WERI-Rb-1 (cell line): ENCODE results near the gene UTF1.

Experiments
- DNase-seq: peaks from one replicate; pipeline ENCODE4 v3.0.0-alpha.2; 2020
- H3K27ac ChIP-seq: fragments of 250-450 bp; sonication (Bioruptor Pico); 2 replicates; pipeline ENCODE4 v1.5.1; 2020; ENCODE audit warnings: mild to moderate bottlenecking, moderate library complexity
- H3K27me3 ChIP-seq: fragments of 250-450 bp; sonication (Bioruptor Pico); 2 replicates; pipeline ENCODE4 v1.5.1; 2021; ENCODE audit warnings: mild to moderate bottlenecking, low read depth, moderate library complexity; ENCODE audit not compliant: insufficient read depth, severe bottlenecking
- H3K36me3 ChIP-seq: fragments of 250-450 bp; sonication (Bioruptor Pico); 2 replicates; pipeline ENCODE4 v1.5.1; 2020; ENCODE audit warnings: mild to moderate bottlenecking, moderate library complexity
- H3K4me3 ChIP-seq: 2 replicates; pipeline ENCODE4 v1.5.1; 2011; ENCODE audit warnings: low read depth, mild to moderate bottlenecking, control low read depth, low read length
- H3K9me3 ChIP-seq: fragments of 250-450 bp; sonication (Bioruptor Pico); 2 replicates; pipeline ENCODE4 v1.5.1; 2021; ENCODE audit warnings: mild to moderate bottlenecking, moderate library complexity; ENCODE audit not compliant: severe bottlenecking
- TF ChIP-seq, protein P1 (sequence below): IDR thresholded peaks from 2 replicates; pipeline ENCODE4 v1.5.1; 2011; ENCODE audit warnings: low read depth, mild to moderate bottlenecking, control low read depth, inconsistent platforms, low read length

Gene UTF1

DNA sequence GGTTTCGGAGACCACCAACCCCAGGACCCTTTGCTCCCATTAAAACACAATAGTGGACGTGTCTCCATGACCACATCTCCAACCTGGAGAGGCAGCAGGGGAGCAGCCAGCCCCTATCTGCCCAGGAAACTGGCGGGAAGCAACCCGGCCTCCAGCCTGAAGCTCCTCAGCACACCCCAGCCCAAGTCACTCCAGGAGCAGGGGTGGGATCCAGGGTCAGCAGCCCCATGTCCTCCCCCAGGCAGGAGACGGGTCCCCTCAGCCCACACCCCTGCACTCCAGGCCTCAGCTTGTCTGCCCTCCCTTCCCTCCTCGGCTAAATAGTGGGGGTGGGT is 46.0 kb downstream of the UTF1 start:
- H3K9me3 ChIP-seq = no peaks in the 10 kb centered on the region
- H3K36me3 ChIP-seq = peaks cover 4% of the 10 kb centered on the region; the same call in 1 of the 2 replicates
- peak overlapping the region; percentile 40; the same call in 1 of the 2 replicates for H3K4me3 ChIP-seq
- TF ChIP-seq, protein P1, sequence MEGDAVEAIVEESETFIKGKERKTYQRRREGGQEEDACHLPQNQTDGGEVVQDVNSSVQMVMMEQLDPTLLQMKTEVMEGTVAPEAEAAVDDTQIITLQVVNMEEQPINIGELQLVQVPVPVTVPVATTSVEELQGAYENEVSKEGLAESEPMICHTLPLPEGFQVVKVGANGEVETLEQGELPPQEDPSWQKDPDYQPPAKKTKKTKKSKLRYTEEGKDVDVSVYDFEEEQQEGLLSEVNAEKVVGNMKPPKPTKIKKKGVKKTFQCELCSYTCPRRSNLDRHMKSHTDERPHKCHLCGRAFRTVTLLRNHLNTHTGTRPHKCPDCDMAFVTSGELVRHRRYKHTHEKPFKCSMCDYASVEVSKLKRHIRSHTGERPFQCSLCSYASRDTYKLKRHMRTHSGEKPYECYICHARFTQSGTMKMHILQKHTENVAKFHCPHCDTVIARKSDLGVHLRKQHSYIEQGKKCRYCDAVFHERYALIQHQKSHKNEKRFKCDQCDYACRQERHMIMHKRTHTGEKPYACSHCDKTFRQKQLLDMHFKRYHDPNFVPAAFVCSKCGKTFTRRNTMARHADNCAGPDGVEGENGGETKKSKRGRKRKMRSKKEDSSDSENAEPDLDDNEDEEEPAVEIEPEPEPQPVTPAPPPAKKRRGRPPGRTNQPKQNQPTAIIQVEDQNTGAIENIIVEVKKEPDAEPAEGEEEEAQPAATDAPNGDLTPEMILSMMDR = no peak
- no peak for DNase-seq
- H3K27me3 ChIP-seq = peaks cover 10% of the 10 kb centered on the region
- no peak overlapping the region for H3K27ac ChIP-seq

DNA sequence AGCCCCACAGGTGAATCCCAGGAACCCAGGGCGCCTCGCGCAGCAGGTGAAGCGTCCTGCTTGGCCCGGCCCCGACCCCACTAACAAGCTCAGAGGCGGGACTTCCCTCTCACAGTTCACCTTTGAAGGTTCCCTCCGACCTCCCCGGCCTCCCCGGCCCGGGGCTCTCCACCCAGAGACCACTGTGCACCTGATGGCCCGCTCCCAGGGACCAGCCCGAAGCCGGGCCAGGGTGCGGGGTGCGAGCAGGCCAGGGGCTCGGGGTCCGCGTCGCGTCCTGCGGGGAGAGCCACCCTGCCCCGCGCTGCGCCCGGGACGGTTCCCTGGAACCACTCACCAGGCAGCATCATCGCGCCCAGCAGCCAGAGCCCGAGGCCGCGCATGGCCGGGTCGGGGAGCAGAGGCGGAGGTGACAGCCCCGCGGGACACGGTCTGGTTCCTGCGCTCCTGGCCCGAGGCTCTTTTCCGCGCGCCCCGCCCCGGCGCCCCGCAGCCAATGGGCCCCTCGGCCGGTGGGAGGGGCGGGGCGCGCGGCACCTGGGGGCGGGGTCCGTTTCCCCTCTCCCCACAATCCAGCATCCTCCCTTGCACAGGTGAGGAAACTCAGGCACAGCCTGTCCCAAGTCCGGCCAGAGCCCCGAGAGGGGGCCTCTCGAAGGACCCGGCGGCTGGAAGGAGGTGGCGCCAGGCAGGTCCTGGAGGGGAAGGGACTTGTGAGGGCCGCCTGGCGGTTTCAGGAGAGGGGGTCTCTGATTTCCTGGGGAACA is 46.6 kb downstream of the UTF1 start, which contains the start of gene ADAM8:
ADAM8 (minus strand) TSS at position 434 of the 767 bp plus-strand sequence; CDS start at position 383, 51 bp downstream.
- peak within 1 kb of the TSS; percentile 40 for H3K4me3 ChIP-seq
- no peak within 1 kb of the TSS for H3K27ac ChIP-seq
- peaks cover 10% of the 10 kb centered on the region for H3K27me3 ChIP-seq
- H3K9me3 ChIP-seq = no peaks in the 10 kb centered on the region
- peak; percentile 73 for DNase-seq
- peaks cover 8% of the 10 kb centered on the region; the same call in 1 of the 2 replicates for H3K36me3 ChIP-seq
- TF ChIP-seq, protein P1 = no peak

DNA sequence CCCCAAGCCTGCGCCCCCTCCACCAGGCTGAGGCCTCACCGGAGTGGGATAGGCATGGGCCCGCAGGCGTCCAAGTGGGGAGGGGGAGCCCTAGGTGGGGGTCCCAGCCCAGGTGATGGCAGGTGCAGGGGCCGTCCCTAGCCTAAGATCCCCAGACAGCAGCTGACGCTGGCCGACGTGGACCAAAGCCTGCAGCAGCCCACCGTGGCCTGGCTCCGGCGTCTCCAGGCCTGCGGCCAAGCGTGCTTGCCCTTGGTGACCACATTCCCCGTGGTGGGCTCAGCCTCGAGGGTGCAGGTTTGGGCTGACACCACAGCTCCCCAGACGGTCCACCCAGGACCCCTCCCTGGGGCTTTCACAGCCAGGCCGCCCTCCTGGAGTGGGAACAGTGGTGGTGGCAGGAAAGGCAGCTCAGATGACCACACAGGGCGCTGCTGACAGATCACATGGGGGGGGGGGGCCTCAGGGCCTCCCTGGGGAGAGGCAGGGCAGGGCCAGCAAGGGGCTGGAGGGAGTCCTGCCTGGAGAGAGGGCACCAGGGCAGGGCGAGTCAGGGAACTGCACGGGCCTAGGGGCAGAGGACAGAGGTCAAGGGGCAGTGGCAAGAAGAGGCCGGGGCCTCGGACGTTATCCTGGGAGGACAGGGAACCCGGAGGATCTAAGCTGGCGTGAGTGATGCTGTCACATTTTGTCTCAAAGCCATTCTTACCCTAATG is 47.4 kb downstream of the UTF1 start:
- peaks cover 9% of the 10 kb centered on the region for H3K36me3 ChIP-seq
- peaks cover 10% of the 10 kb centered on the region for H3K27me3 ChIP-seq
- DNase-seq = no peak
- no peaks in the 10 kb centered on the region for H3K9me3 ChIP-seq
- no peak overlapping the region for H3K4me3 ChIP-seq
- TF ChIP-seq, protein P1 = no peak
- H3K27ac ChIP-seq = no peak overlapping the region

DNA sequence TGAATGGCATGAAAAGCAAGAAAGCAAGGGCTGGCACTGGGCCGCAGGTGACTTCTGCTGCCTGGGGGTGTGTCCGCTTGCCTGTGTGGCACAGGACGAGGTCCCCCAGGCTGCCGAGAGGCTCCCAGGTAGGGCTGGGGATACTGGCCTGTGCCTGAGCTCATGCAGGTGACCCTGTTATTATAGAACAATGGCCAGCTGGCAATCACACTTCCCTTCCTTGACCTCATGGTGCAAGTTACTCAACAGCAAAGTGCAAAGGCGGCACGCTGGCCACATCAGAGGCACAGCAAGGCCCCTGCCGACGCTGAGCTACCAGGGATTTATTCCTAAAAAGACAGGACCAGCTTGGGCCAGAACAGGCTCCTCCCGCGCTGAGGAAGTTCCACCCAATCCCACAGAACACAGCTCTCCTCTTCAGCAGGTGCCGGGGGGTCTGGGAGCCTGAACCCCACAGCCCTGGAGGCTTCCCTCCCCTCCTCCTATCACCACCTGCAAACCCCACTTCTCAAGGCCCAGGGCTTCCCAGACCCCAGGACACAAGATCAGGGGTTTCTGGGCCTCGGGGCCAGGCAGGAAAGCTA is 48.1 kb downstream of the UTF1 start:
- Histone ChIP-seq H3K27ac (no peak overlapping the region), H3K36me3 (peaks cover 15% of the 10 kb centered on the region), H3K4me3 (no peak overlapping the region), H3K9me3 (no peaks in the 10 kb centered on the region), H3K27me3 (peaks cover 10% of the 10 kb centered on the region)
- TF ChIP-seq, protein P1 = no peak
- no peak for DNase-seq

DNA sequence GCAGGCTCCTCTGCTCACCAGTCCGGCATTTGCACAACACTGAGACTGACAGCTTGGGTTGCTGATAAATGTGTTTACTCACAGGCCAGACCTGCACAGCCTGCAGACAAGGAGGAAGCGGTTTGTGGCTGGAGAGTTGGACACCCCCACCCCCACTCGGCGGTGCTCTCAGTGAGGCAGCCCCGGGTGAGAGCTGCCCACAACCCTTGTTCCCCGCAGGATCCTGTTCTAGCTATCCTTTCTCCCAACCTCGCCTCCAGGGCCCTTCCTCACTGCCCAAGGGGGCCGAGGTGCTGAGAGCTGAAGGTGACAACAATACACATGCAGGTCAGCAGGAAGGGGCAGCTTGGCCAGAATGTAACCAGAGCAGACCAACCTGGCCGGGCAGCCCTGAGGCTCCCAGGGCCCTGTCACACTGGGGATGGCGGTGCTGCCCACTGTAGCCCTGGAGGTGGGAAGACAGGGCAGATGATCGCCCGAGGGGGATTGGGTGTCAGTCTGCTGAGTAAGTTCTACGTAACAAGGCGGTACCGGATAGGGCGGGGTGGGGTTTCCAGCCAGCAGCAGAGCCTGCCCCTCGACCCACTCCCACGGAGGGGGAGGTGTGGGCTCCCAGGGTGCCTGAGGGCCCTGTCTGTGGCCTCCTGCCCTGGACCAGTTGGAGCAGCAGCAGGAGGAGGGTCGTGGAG is 48.7 kb downstream of the UTF1 start:
- H3K27ac ChIP-seq = no peak overlapping the region
- peaks cover 19% of the 10 kb centered on the region for H3K36me3 ChIP-seq
- TF ChIP-seq, protein P1 = no peak
- no peaks in the 10 kb centered on the region for H3K9me3 ChIP-seq
- H3K4me3 ChIP-seq = no peak overlapping the region
- DNase-seq = no peak
- H3K27me3 ChIP-seq = peaks cover 10% of the 10 kb centered on the region
